Right hindlimb (tissue), 1 donor: ENCODE results near the gene SMPD3.
A peak's percentile ranks its signal among the peaks of the same experiment; 100 is the strongest.

Source experiments
- DNase-seq: peaks from one replicate; pipeline ENCODE4 v3.0.0-alpha.2; 2018

Gene SMPD3

GRCh38 chr16:68470461-68471150 lies 22.3 kb upstream of the SMPD3 start:
- DNase-seq: no peak

- no peak for DNase-seq
These were observed 21.6 kb upstream of the SMPD3 start for GRCh38 chr16:68469796-68470460.

DNA sequence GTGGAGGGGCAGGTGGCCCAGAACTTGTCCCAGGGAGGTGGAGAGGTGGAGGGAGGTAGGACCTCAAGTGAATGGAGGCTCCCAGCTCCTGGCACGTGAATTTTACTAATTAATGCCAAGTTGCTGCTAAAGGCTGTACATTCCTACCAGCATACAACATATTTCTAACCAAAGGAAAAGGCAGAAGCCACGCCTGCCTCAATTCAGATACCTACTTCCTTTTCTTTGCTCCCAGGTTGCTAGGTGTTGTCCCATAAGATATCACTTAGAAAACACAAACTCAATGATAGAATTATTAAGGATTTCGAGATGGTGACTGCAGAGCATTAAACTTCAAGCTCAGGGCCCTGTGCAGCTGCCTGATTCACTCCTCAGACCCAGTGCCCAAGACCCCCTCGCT lies 20.5 kb upstream of the SMPD3 start:
- no peak for DNase-seq

GRCh38 chr16:68466174-68466573 lies 17.9 kb upstream of the SMPD3 start:
- DNase-seq: no peak

DNA sequence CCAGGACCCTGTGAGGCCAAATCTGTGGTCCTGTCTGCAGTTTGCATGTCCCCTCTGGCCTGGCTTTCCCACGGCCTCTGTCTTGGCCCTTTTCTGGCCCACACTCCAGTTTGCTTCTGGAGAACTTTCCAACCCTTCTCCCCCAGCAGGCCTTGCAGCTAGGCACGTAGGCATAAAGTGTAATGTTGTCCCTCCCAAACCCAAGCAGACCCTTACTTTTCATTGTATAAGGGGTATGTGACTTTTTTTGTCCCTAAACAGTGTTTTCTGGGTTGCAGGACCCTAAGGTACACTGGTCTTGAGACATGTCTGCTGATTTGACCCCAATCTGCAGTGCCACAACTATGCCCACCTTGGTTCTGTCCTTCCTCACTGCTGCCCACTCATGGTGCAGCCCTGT lies 15.6 kb upstream of the SMPD3 start:
- no peak for DNase-seq

- DNase-seq: no peak
These were observed 11.8 kb upstream of the SMPD3 start for GRCh38 chr16:68460067-68460466.

DNA sequence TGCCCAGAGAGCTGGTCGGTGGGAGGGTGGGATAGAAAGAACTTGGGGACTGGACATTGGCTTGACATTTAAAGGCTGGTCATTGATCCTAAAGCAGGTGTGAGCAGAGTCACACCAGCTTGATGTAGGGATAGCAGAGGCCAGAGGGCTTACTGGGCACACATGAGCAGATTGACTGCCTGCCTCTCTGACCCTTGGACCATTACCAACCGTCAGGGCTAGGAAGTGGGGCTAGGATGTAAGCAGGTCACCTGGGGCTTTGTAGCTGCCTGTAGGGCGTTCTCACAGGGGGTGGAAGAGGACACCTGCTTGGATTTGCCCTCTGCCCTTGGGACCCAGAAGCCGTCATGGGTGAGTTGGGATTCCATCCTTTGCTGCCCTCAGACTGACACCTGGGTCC lies 11.1 kb upstream of the SMPD3 start:
- no peak for DNase-seq

GRCh38 chr16:68458551-68458950 lies 10.2 kb upstream of the SMPD3 start:
- no peak for DNase-seq

DNA sequence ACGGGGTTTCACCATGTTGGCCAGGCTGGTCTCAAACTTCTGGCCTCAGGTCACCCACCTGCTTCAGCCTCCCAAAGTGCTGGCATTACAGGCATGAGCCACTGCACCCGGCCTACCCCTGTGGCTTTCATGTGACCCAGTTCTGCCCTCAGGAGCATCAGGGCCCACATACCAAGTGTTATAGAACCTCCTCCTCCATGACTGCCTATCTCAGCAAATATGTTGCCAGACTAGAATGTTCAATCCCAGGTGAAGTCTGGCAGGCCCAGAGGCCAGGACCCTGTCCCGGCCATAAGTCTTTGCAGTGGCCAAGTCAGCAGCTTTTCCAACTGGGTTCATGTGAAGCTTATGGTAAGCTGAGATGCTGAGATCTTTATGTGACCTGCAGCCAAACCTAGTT lies 9.8 kb upstream of the SMPD3 start:
- DNase-seq: no peak

- DNase-seq: no peak
These were observed 7.3 kb upstream of the SMPD3 start for GRCh38 chr16:68455631-68456030.

GRCh38 chr16:68454920-68455435 lies 6.7 kb upstream of the SMPD3 start:
- no peak for DNase-seq

DNA sequence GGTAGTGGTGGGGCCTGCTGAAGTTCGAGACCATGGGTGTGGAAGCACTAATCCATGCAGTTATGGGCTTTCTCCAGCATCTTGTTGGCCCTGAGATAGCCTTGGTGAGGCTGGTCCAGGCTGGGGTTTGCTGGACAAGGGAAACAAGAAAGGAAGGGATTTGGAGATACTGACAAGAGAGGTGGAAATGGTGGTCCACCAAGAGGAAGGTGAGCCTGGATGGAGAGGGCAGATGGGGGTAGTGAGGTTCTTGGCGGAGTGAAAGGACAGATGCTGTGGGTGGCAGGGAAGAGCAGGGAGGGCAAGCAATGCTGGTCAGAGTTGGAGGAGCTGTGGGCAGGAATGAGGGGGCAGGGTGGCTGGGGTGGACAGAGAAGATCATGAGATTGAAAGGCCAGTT lies 5.5 kb upstream of the SMPD3 start:
- no peak for DNase-seq

DNA sequence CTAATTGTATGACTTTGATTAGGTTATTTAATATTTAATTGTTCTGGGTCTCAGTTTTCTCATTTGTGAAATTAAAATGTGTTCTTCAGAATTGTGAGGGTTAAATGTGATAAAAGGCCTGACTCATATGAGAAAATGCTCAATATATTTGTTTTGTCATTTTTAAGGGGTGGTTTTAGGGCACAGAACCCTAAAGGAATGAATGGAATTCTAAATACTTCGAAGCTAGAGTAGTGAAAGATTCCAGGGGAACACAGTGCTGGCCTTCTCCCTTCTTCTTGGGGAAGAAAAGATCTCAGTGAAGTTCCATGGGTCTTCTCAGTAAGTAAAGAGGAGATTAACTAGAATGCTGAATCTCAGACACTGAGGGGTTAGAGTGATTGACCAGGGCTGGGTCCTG lies 3.9 kb upstream of the SMPD3 start:
- no peak for DNase-seq

- no peak for DNase-seq
These were observed 3.4 kb upstream of the SMPD3 start for GRCh38 chr16:68451676-68452075.

GRCh38 chr16:68450741-68451255 lies 2.5 kb upstream of the SMPD3 start:
- DNase-seq: no peak

DNA sequence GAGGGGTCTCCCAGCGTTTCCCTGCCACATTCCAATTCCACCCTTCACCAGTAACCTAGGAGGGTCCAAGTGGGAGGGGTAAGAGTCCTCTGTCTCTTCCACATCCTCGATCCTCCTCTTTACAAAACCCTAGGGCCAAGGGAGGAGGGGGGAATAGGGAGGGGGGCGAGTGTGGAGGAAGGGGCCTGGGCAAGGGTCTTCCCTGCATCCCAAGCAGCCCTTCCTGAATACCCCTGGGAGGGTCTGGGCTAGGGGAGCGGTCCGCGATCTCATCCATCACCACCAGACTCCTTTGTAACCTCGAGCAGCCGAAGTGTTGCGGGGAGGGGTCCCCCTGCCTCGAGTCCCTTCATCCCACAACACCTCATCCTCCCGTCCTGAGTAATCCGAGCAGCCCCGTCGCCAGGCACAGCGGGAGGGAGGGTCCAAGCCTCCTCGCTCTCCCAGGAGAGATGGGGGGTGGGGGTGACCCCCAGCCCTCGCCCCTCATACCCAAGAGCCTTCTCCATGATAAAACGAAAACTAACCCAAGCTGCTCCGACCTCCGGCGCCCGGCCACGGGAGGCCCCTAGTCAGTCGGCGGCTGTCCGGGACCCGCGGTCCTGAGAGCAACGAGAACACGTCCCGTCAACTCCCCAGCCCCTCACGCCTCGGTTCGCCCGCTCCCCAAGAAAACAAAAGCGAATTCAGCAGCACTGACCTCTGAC lies 502 bp downstream of the SMPD3 start:
- DNase-seq: no peak

- DNase-seq: no peak
These were observed 1.3 kb downstream of the SMPD3 start for GRCh38 chr16:68446681-68447652.

DNA sequence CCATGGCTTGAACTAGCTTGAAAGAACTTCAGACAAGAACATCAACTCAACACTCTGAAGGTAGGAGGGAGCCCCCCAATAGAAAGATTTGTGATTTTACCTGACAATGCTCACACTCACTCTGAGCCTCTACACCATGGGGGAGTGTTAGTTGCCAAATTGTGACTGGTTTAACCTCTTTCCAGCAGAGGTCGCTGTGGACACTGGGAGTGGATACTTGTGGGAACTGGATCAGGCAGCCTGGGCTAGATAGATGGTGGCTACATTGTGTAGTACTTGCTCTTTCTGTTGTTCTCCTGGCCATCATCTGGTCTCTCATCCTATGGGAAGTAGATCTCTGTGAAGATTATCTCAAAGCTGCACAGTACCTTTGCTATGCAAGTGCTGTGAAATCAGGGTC lies 2.9 kb downstream of the SMPD3 start:
- no peak for DNase-seq

- peak; percentile 69 for DNase-seq
These were observed 4.2 kb downstream of the SMPD3 start for GRCh38 chr16:68444056-68444657.

- DNase-seq: no peak
These were observed 11.7 kb downstream of the SMPD3 start for GRCh38 chr16:68436581-68436980.

DNA sequence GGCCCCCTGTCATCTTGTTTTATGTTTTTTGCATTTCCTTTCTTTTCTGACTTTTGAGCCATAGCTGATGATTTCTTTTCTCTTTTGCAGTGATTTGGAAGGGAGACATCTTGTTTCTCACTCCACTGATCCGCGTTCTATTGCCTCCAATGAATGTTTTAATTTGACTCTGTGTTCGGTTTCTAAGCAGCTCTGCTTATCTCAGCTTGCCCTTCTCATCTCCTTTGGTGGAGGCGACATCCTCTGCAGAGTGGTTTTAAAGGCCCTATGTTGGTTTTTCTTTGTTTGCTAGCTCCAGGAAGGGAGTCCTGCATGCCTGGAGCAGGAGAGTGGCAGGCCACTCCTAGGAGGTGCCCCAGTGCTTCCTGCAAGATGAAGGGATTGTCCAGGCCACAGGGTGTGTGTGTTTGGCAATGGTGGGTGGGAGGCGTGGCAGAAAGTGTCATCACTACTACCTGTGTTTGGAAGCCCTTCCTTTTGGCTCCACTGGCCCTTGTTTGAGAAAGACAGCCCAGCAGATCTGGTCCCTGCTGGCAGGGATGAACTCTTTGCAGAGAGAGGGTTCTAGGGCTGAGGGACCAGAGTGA lies 13.6 kb downstream of the SMPD3 start:
- no peak for DNase-seq

DNA sequence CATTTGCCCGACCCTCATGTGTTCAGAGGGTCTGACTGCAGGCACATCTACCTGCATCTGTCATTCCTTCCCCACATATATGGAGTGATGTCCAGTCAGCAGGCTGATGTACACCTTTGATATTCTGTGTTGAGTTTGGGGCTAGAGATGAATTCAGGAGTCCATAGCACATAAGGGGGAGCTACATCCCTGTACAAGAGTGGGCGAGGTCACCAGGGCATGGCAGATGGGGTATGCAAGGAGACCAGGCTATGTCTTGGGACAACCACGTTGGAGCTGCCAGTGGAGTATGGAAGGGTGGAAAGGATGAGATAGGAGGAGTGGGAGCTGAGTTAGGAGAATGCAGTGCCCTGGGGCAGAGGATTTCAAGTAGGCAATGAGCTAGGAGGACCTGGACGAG lies 15.0 kb downstream of the SMPD3 start:
- no peak for DNase-seq
